ENCODE measurements around the gene UBFD1. TPM values are rescaled to one million over a fixed set of nuclear protein-coding genes. Genes with fewer than 3 reads are reported as not detected.
"Not testable (repeated sequence)": the region's sequence is repeated elsewhere in the genome, so short reads cannot be mapped to it uniquely, and the experiment has no call there.

Gene UBFD1
- total RNA-seq, 2 donors from 2014 or later, result 58.8 to 63.4 TPM

DNA sequence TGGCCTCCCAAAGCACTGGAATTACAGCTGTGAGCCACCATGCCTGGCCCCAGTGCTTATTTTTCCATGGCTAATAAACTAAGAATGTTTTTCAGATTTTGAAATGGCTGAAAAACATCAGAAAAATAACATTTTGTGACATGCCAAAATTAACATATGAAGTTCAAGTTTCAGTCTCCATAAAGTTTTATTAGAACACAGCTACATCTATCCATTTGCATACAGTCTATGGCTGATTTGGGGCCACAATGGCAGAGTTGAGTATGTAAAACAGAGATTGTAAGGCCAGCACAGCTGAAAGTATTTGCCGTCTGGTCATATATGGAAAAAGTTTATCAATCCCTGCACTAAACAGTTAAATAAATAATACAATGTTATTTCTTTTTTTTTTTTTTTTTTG is 52.4 kb downstream of the UBFD1 start:
- no peaks in the 10 kb centered on the region for H3K4me1 Mint-ChIP-seq (ENCODE audit: low read depth)
- H3K27me3 Mint-ChIP-seq (ENCODE audit: low read depth), result no peaks in the 10 kb centered on the region
- H3K36me3 Mint-ChIP-seq (ENCODE audit: insufficient read depth in 2 of 2), result peaks cover 0 to 8% of the 10 kb centered on the region in 2 donors
- ATAC-seq (replicated peaks in 1 of 2) (no peak), DNase-seq (no peak)
- H3K4me3 Mint-ChIP-seq, result no peak overlapping the region
- H3K27ac Mint-ChIP-seq, result no peak overlapping the region
- H3K9me3 Mint-ChIP-seq, result no peaks in the 10 kb centered on the region

DNA sequence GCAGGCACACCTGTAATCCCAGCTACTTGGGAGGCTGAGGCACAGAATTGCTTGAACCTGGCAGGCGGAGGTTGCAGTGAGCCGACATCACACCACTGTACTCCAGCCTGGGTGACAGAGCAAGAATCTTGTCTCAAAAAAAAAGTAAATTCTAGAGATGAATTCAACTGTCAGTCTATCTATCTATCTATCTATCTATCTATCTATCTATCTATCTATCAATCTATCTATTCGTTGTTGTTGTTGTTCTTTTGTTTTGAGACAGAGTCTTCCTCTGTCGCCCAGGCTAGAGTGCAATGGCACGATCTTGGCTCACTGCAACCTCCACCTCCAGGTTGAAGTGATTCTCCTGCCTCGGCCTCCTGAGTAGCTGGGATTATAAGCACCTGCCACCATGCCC is 53.4 kb downstream of the UBFD1 start:
- H3K4me1 Mint-ChIP-seq (ENCODE audit: low read depth); H3K27me3 Mint-ChIP-seq (ENCODE audit: low read depth); H3K4me3 Mint-ChIP-seq; H3K9me3 Mint-ChIP-seq; ATAC-seq (replicated peaks in 1 of 2); H3K36me3 Mint-ChIP-seq (ENCODE audit: insufficient read depth in 2 of 2); DNase-seq; H3K27ac Mint-ChIP-seq: not testable (repeated sequence)

DNA sequence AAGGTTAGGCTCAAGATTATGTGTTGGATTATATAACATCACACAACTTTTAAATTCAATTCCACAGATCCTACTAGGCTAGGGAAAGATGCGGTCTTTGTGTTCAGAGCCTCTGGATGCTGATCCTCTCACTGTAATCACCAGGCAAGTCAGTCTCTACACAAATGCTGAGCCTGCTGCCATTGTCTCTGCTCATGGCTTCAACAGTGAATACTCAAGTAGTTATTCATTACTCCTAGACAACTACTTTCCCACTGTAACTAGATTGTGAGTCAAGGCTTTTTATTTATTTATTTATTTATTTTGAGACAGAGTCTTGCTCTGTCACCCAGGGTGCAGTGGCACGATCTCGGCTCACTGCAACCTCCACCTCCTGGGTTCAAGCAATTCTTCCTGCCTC is 54.4 kb downstream of the UBFD1 start:
- H3K27ac Mint-ChIP-seq, result no peak overlapping the region
- DNase-seq, result no peak
- no peak for ATAC-seq (replicated peaks in 1 of 2)
- peaks cover 0 to 11% of the 10 kb centered on the region in 2 donors for H3K36me3 Mint-ChIP-seq (ENCODE audit: insufficient read depth in 2 of 2)
- H3K4me1 Mint-ChIP-seq (ENCODE audit: low read depth), result no peaks in the 10 kb centered on the region
- H3K9me3 Mint-ChIP-seq, result no peaks in the 10 kb centered on the region
- no peak overlapping the region for H3K4me3 Mint-ChIP-seq
- H3K27me3 Mint-ChIP-seq (ENCODE audit: low read depth), result no peaks in the 10 kb centered on the region

GRCh38 chr16:23615805-23616204 is 58.3 kb downstream of the UBFD1 start:
- Mint-ChIP-seq H3K27ac (no peak overlapping the region), H3K27me3 (ENCODE audit: low read depth) (no peaks in the 10 kb centered on the region), H3K36me3 (ENCODE audit: insufficient read depth in 2 of 2) (peaks cover 2 to 19% of the 10 kb centered on the region in 2 donors)

More at GRCh38 chr16:23615805-23616204, 58.3 kb downstream of the UBFD1 start:
- DNase-seq (no peak), ATAC-seq (replicated peaks in 1 of 2) (no peak)
- Mint-ChIP-seq H3K4me1 (ENCODE audit: low read depth) (no peaks in the 10 kb centered on the region), H3K4me3 (no peak overlapping the region), H3K9me3 (no peaks in the 10 kb centered on the region)

Other genes with a start within 250 kb of the UBFD1 start
- 10 to 100 TPM; 23.6 to 24.3 TPM for gene COG7, start 104.5 kb upstream of the UBFD1 start, total RNA-seq
- 10 to 100 TPM; 85.5 to 86.6 TPM for gene GGA2, start 47.2 kb upstream of the UBFD1 start, total RNA-seq
- 10 to 100 TPM; 12.5 to 13.4 TPM for gene EARS2, start 377 bp upstream of the UBFD1 start, total RNA-seq
- 10 to 100 TPM; 73.5 to 80.3 TPM for gene NDUFAB1, start 38.6 kb downstream of the UBFD1 start, total RNA-seq
- 10 to 100 TPM; 22.2 to 31.7 TPM for gene PALB2, start 83.6 kb downstream of the UBFD1 start, total RNA-seq
- 10 to 100 TPM; 62.6 to 78.2 TPM for gene DCTN5, start 83.7 kb downstream of the UBFD1 start, total RNA-seq
- gene PLK1, start 121.2 kb downstream of the UBFD1 start, total RNA-seq, result 100 to 1,000 TPM in 1 of 2 donors, 10 to 100 TPM in 1; 79.5 to 110 TPM
- under 1 TPM in 1 of 2 donors, not detected in 1; 0.24 TPM for gene ERN2, start 155.5 kb downstream of the UBFD1 start, total RNA-seq
- not detected for gene CHP2, start 197.3 kb downstream of the UBFD1 start, total RNA-seq

All from activated T-cell treated with anti-CD3 and anti-CD28 coated beads, Interleukin-2, amount 50 U/mL, for 72 hours (primary cell).